Frontal cortex (tissue), 4 donors: ENCODE measurements around the gene EPB41L4B. TPM values are rescaled to one million over a fixed set of nuclear protein-coding genes. Genes with fewer than 3 reads are reported as not detected.
"Not testable (repeated sequence)": the region's sequence is repeated elsewhere in the genome, so short reads cannot be mapped to it uniquely, and the experiment has no call there.

Experiments
- DNase-seq, 2 donors: peaks; one replicate each; pipeline ENCODE4 v3.0.0; 2012; ENCODE audit warnings: low spot score in 2 of 2
- FAIRE-seq: peaks from 2 replicates; lab custom pipeline; 2012; peaks lifted over from hg19 to GRCh38; lab: Jason Lieb, UNC
- total RNA-seq: library from RNA; depleted of rRNA; stranded (reverse); fragments of >200 nt; gene quantifications from one replicate; pipeline ENCODE4 v1.2.3, GENCODE V29; 2014
- donor health status: control.
- donor health status: control.
- donor health status: control.

Gene EPB41L4B
- total RNA-seq, 1 donor from 2014 or later = 2.9 TPM

DNA sequence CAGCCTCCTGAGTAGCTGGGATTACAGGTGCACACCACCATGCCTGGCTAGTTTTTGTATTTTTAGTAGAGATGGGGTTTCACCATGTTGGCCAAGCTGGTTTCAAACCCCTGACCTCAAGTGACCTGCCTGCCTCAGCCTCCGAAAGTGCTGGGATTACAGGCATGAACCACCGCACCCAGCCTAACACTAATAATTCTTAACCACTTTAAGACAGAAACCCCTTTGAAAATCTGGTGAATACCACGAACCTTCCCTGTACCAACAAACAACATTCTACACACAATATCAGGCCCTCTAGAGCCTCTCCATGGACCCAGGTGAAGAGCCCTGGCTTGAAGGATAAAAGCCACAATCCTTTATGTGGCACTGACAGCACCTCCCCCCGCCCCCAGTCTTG, 102.6 kb downstream of the EPB41L4B start:
- FAIRE-seq, DNase-seq: not testable (repeated sequence)

DNA sequence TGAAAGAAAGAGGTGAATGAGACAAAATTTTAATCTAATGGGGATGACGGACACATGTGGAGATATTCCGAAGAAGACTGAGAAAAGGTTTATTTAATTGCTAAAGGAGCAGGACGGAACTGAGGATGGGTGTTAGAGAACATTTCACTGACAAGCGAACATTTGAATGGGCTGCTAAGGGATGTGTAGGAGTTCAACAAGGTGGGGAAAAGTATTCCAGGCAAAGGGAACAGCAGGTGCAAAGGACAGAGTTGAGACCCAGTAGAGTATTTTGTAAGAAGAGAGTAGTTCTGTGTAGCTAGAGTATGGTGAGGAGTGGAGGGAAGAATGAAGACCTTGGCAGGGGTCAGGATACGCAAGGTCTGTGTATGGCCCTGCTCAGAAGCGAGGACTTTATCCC, 106.4 kb downstream of the EPB41L4B start:
- FAIRE-seq (no peak), DNase-seq (no peak)

DNA sequence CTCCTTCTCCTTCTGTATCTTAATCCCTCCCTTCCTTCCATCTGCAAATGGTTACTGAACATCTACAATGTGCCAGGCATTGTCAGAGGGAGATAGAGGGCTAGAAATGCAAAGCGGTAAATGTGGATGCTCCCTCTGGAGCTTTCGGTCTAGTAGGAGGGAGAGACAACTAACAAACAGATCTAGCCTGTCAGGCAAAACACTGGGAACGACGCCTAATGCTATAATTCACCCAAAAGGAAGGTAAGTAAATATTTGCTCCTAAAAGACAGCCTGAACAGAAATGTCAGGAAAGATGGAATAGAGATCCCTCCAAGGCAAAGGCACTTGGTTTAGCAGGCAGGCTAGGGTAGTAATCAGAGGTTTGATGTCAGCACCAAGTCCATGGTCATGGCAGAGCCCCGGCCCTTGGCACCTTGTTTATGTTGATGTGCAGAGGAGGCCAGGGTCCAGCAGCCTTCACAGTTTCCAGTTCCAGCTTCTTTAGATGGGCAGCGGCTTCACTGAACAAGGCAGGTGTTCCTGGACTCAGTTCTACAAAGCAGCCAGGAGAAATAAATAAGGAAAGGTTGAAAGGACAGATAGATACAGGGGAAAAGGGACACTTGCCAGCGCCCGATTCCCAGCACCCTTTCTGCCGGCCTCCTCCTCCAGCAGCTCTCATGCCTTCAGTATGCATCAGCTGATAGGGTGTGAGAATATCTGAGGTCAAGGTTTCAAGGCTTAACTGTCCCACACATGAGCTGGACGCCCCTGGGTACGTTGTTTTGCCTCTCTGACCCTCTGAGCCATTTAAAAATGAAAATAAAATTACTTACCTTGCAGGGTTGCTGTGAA, 107.4 kb downstream of the EPB41L4B start:
- FAIRE-seq (no peak), DNase-seq (no peak)

DNA sequence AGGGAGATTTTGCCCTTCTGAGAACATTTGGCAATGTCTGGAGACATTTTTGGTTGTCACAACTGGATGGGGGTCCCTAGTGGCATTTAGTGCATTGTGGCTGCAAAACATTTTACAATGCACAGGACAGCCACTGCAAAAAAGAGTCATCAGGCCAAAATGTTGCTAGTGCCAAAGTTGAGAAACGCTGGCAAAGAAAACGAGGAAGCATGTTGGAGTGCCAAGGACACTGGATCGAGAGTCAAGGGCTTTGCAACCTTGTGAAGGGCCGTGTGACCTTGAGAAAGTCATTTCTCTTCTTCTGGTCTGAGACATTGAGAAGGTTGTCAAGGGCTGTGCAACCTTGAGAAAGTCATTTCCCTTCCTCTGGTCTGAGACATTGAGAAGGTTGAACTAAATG, 108.1 kb downstream of the EPB41L4B start:
- DNase-seq (no peak), FAIRE-seq (no peak)

DNA sequence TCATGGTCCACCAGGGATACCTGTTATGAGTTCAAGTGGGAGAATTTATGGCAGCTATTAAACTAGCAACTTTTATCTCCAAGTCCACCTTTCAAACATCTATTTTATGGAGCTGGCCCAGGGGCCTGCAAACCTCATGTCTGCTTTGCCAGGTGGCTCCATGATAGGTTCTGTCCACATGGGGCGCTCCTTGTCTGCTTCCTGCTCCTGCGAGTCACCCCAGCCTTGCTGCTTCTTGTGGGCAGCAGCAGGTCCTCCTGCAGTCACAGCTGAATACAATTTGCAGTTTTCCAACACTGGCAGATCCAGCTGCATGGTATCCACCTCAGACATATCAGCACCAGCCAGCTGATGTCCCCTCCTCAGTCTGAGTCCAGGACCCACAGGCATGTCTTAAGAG, 114.2 kb downstream of the EPB41L4B start:
- FAIRE-seq = no peak
- DNase-seq = no peak

DNA sequence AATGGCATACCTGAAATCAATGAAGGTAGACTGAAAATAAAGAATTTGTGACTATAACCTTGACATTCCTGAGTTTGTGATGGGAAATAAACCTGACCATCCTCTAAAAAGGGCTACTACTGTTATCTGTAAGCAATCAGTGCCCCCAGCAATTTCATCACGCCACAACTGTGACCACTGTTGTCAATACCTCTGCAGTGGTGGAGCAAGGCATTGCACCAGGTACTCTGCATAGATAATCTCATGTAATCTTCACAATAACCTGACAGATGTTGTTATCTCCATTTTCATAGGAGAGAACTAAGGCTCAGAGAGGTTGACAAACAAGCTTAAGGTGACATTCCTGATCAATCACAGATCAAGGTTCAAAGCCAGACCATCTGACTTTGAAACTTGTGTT, 115.3 kb downstream of the EPB41L4B start:
- DNase-seq = no peak
- no peak for FAIRE-seq

DNA sequence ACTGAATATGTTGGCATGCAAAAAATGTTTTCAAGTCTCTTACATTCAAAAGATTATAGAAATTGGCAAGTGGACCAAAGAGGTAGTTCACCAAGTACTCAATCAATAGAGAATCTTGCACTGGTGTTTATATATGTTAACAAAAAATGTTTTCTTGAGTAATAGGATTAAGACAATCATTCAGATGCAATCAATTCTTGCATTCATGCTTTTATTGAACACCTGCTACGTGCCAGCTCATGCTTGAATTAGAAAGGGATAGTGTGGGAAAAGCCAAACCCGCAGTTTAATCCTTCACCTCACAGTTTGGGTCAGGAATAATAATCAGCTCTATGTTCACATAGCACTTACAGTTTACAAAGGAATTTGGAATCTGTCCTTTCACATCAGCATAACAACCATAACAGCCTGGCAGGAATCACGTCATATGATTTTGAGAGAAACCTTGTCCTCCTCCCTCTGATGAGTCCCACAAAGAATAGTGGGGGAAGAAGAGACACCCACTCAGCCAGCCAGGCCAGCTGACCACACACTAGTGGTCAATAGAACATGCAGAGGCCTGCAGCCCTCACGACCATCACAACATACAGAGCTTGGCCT, 117.0 kb downstream of the EPB41L4B start:
- no peak for DNase-seq
- FAIRE-seq = no peak

DNA sequence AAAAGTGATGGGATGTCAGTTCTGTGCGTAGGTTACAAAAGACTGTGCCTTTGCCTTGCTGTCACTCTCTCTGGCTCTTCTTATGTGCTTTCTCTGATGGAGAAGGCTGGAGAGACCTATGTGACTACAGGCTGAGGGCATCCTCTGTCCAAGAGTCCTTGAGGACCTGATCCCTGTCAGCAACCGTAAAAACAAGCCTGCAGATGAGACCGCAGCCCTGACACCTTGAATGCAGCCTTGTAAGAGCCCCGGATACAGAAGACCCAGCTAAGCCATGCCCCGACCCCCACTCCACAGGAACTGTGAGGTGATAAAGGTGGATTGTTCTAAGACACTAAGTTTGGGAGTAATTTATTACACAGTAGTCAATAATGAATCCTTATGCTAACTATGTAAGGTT, 121.2 kb downstream of the EPB41L4B start:
- no peak for DNase-seq
- FAIRE-seq = no peak

DNA sequence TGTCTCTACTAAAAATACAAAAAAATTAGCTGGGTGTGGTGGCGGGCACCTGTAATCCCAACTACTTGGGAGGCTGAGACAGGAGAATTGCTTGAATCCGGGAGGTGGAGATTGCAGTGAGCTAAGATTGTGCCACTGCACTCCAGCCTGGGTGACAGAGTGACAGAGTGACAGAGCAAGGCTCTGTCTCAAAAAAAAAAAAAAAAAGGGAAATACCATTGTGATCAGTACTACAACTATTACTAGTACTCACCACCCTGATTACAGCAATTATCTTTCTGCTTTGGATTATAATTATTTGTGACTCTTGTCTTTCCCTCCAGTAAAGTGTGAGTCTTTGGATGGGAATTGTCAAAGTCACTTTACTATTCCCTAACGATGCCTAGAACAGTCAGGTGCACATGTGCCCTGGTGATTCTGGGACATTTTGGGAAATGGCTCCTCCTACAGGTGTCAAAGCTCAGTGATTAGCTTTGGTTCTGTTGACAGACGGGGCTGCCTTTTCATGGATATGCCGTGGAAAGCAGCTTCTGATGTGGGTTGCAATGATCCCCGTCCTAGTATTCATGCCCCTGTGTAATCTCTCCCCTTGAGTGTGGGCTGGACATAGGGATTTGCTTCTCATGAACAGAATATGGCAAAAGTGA, 122.0 kb downstream of the EPB41L4B start:
- no peak for FAIRE-seq
- DNase-seq = no peak

DNA sequence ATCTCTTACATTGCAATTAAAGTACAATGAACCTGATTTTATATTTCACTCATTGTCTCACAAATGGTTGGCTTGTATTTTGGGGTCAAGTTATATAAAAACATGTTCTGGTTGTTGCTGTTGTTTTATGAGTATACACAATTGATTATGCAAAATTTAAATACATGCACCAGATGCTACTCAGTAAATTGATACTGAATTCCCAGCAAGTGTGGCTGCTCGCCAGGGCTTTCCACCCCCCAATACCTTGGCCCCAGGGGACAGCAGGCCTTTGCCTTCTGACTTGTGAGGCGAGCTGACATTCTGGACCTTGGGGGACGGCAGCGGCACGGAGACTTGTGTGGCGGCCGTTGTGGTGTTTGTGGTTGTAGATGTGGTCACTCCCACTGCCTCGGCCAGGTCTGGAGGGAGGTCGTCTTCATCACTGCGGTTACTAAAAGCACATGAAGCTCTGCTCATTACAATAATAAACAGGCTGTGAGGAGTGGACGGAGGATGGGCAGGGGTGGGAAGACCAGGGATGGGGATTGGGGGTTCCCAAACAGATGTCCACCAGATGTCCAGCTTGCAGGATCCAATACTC, 126.8 kb downstream of the EPB41L4B start:
- DNase-seq (no peak), FAIRE-seq (no peak)

DNA sequence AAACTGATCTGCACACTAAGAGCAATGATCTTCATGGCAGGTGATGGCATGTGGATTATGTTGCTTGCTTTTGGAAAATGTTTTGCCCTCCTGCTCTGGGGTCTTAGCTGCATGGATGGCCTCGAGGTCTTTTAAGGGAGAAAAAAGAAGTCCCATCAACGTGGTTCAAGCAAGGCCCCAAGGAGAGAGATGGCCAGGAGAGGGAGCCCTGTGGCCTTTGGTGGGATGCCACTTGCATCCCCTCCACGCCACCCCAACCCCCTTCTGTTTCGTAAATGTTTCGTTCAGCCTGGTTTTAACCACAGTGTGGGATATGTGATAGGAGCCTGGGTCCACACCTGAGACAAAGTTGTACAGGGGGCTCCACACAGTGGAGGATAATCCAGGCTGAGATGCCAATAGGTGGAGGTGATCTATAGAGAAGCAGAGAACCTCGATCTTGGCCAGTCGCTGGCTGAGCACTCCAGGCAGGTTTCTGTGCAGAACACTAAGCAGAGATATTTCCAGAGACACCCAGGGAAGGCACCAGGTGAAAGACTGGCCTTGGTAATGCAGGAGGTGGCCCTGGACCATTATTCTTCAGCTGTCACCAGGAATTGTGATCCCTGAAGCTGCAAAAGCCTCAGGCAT, 128.0 kb downstream of the EPB41L4B start:
- FAIRE-seq (no peak), DNase-seq (no peak)

DNA sequence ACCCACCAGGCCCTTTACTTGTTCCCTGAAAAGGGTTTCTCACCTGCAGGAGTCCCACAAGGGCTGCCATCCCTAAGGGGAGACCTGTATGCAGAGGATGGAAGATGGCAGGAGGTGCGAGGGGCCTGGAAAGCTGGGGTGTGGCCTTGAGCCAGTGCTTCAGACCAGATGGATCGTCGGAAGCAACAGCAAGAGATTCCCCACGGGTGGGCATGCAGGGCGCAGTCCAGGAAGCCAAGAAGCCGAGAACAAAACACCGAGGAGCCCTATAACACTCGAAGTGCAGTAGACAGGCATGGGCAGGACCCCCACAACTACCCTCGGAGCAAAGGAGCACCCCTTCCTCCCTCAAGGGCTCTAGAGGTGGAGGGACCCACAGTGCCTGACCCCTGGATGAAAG, 129.1 kb downstream of the EPB41L4B start:
- FAIRE-seq (no peak), DNase-seq (no peak)

DNA sequence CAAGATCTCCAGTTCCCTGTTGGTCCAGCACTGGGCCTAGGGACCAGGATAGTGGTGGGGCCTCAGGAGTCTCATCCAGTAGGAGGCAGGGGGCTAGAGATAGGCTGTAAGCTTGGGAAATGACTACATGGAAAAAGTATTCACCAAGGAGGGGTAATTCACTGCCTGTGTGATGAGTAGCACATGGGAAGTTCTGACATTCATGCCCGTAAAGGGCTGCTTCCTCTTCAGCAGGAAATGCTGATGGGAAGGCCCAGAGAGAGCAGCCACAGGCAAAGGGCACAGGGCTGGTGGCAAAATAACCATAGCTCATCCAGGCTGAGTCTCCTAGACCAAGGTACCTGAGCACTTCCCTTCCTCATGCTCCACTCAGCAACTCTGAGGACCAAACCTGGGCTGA, 130.7 kb downstream of the EPB41L4B start:
- FAIRE-seq (no peak), DNase-seq (no peak)

DNA sequence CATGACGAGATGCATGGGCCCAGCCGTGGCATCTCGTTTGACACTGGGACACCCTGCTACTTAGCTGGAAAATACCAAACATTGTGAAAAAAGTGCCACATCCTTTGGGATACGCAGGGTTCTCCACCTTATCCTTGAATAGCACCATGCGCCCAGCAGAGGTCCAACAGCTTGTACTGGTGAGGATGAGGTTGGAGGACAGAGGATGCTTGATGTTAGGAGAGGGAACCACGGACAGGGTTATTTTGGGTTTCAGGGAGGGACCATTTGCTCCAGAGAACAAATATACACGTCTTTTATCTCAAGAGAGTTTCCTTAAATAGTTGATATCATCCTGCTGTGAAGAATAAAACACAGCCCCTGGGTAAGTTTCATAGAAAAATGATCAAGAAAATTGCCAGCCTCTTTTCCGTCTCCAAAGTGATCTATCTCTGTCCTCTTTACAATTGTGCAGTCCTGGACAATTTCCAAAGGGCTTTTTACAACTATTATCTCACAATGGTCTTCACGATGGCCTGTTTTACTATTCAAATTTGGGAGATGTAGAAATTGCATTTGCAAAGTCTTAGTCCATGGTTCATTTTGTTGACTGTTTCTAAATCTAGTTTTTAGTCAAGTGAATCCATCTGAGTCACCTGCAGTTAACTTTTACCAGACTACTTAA, 133.9 kb downstream of the EPB41L4B start:
- no peak for FAIRE-seq
- no peak for DNase-seq

DNA sequence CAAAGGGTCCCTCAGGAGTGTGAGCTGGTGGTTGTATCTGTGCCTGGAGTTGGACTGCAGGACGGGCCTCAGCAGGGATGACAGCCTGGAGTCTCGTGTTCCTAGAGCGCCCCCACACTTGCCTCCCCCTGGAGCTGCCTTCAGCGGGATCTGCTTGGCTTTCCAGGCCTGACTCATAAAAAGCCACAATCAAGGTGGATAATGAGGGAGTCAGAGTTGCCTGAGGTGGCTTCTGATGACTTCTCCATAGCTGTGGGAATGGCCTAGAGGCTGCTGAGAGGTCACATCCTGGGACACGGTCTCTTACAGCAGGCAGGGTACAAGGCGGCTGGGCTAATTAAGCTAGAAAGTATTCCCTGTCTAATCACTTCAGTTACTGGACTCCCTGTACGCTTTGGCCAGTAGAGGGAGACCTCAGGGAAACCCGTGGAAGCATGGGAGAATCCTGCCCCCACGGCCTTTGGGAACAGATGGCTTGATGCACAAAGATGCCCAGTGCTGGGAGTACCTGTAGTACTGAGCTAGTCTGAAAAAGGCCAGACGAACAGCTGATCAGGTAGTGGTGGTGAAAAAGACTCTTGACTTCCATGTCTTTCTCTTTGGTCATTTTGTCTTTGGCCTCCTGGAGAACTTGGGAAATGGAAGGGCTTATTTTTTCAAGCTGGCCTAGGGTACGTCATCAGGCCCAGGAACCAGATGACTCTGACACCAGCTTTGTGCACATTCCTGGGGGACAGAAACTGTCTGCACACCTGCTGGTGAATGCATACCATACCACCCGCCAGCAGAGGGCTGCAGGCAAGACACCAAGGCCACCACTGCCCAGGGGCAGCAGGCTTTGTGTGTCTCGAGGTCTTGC, 137.7 kb downstream of the EPB41L4B start:
- FAIRE-seq = no peak
- DNase-seq = peak in 1 of 2 donors; percentile 36

DNA sequence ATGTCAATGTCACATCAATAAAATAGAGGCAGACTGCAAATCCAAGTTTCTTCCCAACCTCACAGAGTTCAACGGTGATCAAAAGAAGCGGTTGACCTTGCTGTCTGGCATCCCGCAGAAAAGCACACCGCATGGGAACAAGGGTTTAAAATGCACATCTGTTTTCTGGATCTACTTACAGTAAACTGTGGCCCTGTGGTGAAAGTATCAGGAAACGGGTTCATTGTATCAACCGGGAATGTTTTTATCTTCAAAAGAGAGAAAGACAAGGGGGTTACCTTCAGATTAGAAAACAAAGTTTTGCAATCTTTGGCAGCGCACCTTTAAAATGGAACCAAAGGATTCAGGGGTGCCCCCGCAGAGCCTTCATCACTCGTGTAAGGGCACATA, 138.3 kb downstream of the EPB41L4B start:
- FAIRE-seq (no peak), DNase-seq (no peak)

DNA sequence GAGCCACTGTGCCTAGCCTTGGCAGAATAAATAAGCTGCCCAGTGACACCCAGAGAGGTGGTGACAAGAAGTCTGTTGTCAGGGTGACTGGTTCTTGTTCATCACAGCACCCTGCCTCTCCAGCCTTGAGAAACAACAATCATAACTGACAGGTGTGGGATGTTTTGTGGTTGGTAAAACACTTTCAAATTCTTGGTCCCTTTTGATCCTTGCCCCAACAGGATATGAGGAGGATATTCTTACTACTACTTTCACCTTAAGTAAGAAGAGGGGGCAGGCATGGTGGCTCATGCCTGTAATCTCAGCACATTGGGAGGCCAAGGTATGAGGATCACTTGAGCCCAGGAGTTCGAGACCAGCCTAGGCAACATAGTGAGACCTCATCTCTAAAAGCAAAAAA, 139.6 kb downstream of the EPB41L4B start:
- DNase-seq = no peak
- no peak for FAIRE-seq

DNA sequence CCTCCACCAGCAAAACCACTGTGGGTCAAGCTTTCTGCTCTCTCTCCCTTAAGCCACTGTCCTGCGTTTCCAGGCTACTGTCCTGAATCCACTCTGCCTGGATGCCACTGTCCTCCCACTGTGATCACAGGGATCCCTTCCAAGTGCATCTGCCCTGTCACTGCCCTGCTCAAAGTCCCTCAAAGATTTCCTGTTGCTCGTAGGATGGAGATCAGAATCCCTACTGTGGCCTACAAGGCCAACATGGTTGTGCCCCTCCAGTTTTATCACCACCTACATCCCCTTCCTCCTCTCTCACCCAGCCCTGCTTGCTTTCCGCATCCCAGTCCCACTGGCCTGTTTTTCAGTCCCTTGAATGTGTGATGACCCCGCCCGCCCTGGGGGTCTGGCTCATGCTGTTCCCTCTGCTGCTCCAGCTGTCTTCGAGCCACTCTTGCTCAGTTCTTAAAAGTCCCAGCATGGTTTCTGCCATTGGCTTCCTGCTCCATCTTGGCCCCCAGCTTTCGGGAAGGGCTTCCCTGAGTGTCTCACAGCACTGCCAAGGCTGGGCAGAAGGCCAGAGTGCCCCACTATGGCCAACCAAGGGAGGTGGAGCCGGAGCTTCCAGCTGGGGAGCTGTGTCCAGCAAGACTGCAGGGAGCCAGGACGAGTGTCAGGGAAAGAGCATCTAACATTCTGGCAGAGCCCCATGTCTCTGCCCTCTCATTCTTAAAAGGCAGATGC, 140.9 kb downstream of the EPB41L4B start:
- FAIRE-seq (no peak), DNase-seq (peak; percentile 21 to 34)
